Endothelial cell of umbilical vein (primary cell): ENCODE measurements around the gene IGSF9. TPM values are rescaled to one million over a fixed set of nuclear protein-coding genes. Genes with fewer than 3 reads are reported as not detected.

Source experiments
- BruUV-seq: library from RNA; stranded (reverse); fragments of 400-500 nt; replicated peaks from 2 replicates; lab custom pipeline; 2021; lab: Mats Ljungman, UMichigan
- CTCF ChIA-PET: fragments of 300-600, 350-600 bp; sonication (Branson Sonifier 250); formaldehyde crosslinking; loops from one replicate; lab custom pipeline; 2021; ENCODE audit warnings: antibody characterized with exemption, inconsistent platforms; lab: Charles Lee
- POLR2A ChIA-PET: fragments of 300-600, 350-600 bp; sonication (Branson Sonifier 250); formaldehyde crosslinking; loops from one replicate; lab custom pipeline; 2021; ENCODE audit warnings: antibody characterized with exemption, inconsistent platforms; lab: Charles Lee
- DNase-seq: peaks from one replicate; pipeline ENCODE4 v3.0.0-alpha.2; 2011; ENCODE audit warnings: low read depth, low spot score
- FAIRE-seq: peaks from 2 replicates; lab custom pipeline; 2011; peaks lifted over from hg19 to GRCh38; lab: Jason Lieb, UNC
- H2AFZ ChIP-seq: 2 replicates; pipeline ENCODE4 v1.6.0; 2012; ENCODE audit warnings: low read depth, low read length, control low read depth, inconsistent platforms
- H3K27ac ChIP-seq: 2 replicates; pipeline ENCODE4 v1.5.1; 2011; ENCODE audit warnings: low read depth, mild to moderate bottlenecking, control low read depth, low read length, moderate library complexity; ENCODE audit not compliant: insufficient read depth
- H3K27me3 ChIP-seq, 2 experiments: 2 replicates each; pipeline versions ENCODE4 v1.6.0 to v1.6.1; 2011; ENCODE audit warnings: low read length in 2 of 2, mixed read lengths in 1 of 2; ENCODE audit not compliant: control insufficient read depth in 2 of 2, insufficient read depth in 2 of 2
- H3K36me3 ChIP-seq, 2 experiments: 2 replicates in 1 of 2; 3 replicates in 1 of 2; pipeline ENCODE4 v1.5.1; 2011; ENCODE audit warnings: low read length in 2 of 2, mild to moderate bottlenecking in 1 of 2, moderate library complexity in 1 of 2; ENCODE audit not compliant: control insufficient read depth in 2 of 2, insufficient read depth in 2 of 2; ENCODE audit errors: extremely low read depth in 1 of 2
- H3K4me1 ChIP-seq: 3 replicates; pipeline ENCODE4 v1.5.1; 2011; ENCODE audit warnings: mild to moderate bottlenecking, low read length; ENCODE audit not compliant: control insufficient read depth, insufficient read depth; ENCODE audit errors: extremely low read depth
- H3K4me2 ChIP-seq: 2 replicates; pipeline ENCODE4 v1.6.1; 2011; ENCODE audit warnings: low read length, control low read depth, mixed read lengths; ENCODE audit not compliant: insufficient read depth
- H3K4me3 ChIP-seq, 3 experiments: fragments of 200-600 bp in 1 of 3; sonication (generic), shearing (Covaris generic) in 1 of 3; replicated peaks in 1 of 3; 2 replicates each; pipeline ENCODE4 v1.5.1; 2011 to 2016; ENCODE audit warnings: control low read depth in 3 of 3, low read length in 3 of 3, mild to moderate bottlenecking in 2 of 3, inconsistent platforms in 1 of 3, low read depth in 1 of 3, moderate library complexity in 1 of 3; ENCODE audit not compliant: insufficient read depth in 1 of 3
- H3K79me2 ChIP-seq: 2 replicates; pipeline ENCODE4 v1.6.0; 2012; ENCODE audit warnings: low read length, inconsistent platforms; ENCODE audit not compliant: control insufficient read depth, insufficient read depth
- H3K9ac ChIP-seq: replicated peaks from 2 replicates; pipeline ENCODE3; 2011; ENCODE audit warnings: low read length, control low read depth; ENCODE audit not compliant: insufficient read depth; ENCODE audit errors: extremely low read depth
- H3K9me1 ChIP-seq: replicated peaks from 3 replicates; pipeline ENCODE4 v1.6.0; 2011; ENCODE audit warnings: mild to moderate bottlenecking, low read length; ENCODE audit not compliant: control insufficient read depth, insufficient read depth; ENCODE audit errors: extremely low read depth
- H3K9me3 ChIP-seq: replicated peaks from 2 replicates; pipeline ENCODE4 v1.5.1; 2012; ENCODE audit warnings: low read length, inconsistent platforms; ENCODE audit not compliant: control insufficient read depth, insufficient read depth
- H4K20me1 ChIP-seq: replicated peaks from 2 replicates; pipeline ENCODE3; 2011; ENCODE audit warnings: mild to moderate bottlenecking, low read length; ENCODE audit not compliant: control insufficient read depth, insufficient read depth; ENCODE audit errors: extremely low read depth
- CTCF ChIP-seq, 2 donors: IDR thresholded peaks; 1 replicate in 1 of 2; 2 replicates in 1 of 2; pipeline ENCODE4 v1.5.1; 2011; ENCODE audit warnings: low read length in 2 of 2, mild to moderate bottlenecking in 2 of 2, moderate library complexity in 2 of 2, control low read depth in 1 of 2, inconsistent platforms in 1 of 2, low read depth in 1 of 2; ENCODE audit not compliant: insufficient read depth in 1 of 2; ENCODE audit errors: extremely low read depth in 1 of 2
- EZH2 ChIP-seq: IDR thresholded peaks from 2 replicates; pipeline ENCODE4 v1.6.1; 2012; ENCODE audit warnings: borderline replicate concordance, low read depth, mild to moderate bottlenecking, moderate library complexity, low read length, inconsistent platforms; ENCODE audit not compliant: severe bottlenecking
- FOS ChIP-seq: IDR thresholded peaks from 2 replicates; pipeline ENCODE4 v1.6.1; 2011; ENCODE audit warnings: mild to moderate bottlenecking, low read length, moderate library complexity, borderline replicate concordance; ENCODE audit not compliant: insufficient read depth
- GATA2 ChIP-seq: IDR thresholded peaks from 2 replicates; pipeline ENCODE4 v1.7.0; 2011; ENCODE audit warnings: low read depth, mild to moderate bottlenecking, moderate library complexity, mixed read lengths, low read length; ENCODE audit not compliant: insufficient read length, insufficient read depth
- JUN ChIP-seq: IDR thresholded peaks from 2 replicates; pipeline ENCODE4 v1.6.1; 2011; ENCODE audit warnings: borderline replicate concordance, low read depth; ENCODE audit not compliant: insufficient read length, insufficient read depth
- MYC ChIP-seq: IDR thresholded peaks from one replicate; pipeline ENCODE4 v1.6.1; 2011; ENCODE audit warnings: mild to moderate bottlenecking, low read depth, low read length
- POLR2A ChIP-seq: IDR thresholded peaks from 2 replicates; pipeline ENCODE4 v1.6.1; 2012; ENCODE audit warnings: low read depth, mild to moderate bottlenecking, control low read depth, low read length
- POLR2AphosphoS5 ChIP-seq: IDR thresholded peaks from 2 replicates; pipeline ENCODE4 v1.6.1; 2012; ENCODE audit warnings: low read depth, mild to moderate bottlenecking, control low read depth, low read length, moderate library complexity; ENCODE audit not compliant: insufficient read depth
- dilution Hi-C: fragments of 300-500 bp; cut with MboI; formaldehyde crosslinking; loops from one replicate; pipeline ENCODE4 v1.15.0; 2019; ENCODE audit warnings: low sequenced_read_pairs; ENCODE audit not compliant: extremely low pct_ligation_motif_present
- intact Hi-C: fragments of 100-400 bp; cut with micrococcal nuclease; formaldehyde crosslinking; loops from one replicate; pipeline ENCODE4 v1.10.0; 2022
- polyA plus RNA-seq, 4 experiments: library from polyadenylated mRNA; depleted of rRNA in 3 of 4; stranded (reverse) in 3 of 4; unstranded in 1 of 4; fragments of >200 nt; gene quantifications; 2 replicates each; pipeline versions ENCODE4 v1.2.1 to v1.2.3, GENCODE V29; 2011 to 2012; ENCODE audit warnings: missing spikeins in 1 of 4
- total RNA-seq: library from RNA; stranded (reverse); gene quantifications from 2 replicates; pipeline ENCODE4 v1.2.3, GENCODE V29; 2021
- TF ChIP-seq, protein P1 (sequence below): IDR thresholded peaks from 2 replicates; pipeline ENCODE4 v1.6.1; 2011; ENCODE audit not compliant: insufficient read depth, insufficient read length

Gene IGSF9
- total and polyA plus RNA-seq, 2 donors (not counting 3 experiments of a cell fraction or from before 2014, with no cell fraction given), result 0.15 TPM

DNA sequence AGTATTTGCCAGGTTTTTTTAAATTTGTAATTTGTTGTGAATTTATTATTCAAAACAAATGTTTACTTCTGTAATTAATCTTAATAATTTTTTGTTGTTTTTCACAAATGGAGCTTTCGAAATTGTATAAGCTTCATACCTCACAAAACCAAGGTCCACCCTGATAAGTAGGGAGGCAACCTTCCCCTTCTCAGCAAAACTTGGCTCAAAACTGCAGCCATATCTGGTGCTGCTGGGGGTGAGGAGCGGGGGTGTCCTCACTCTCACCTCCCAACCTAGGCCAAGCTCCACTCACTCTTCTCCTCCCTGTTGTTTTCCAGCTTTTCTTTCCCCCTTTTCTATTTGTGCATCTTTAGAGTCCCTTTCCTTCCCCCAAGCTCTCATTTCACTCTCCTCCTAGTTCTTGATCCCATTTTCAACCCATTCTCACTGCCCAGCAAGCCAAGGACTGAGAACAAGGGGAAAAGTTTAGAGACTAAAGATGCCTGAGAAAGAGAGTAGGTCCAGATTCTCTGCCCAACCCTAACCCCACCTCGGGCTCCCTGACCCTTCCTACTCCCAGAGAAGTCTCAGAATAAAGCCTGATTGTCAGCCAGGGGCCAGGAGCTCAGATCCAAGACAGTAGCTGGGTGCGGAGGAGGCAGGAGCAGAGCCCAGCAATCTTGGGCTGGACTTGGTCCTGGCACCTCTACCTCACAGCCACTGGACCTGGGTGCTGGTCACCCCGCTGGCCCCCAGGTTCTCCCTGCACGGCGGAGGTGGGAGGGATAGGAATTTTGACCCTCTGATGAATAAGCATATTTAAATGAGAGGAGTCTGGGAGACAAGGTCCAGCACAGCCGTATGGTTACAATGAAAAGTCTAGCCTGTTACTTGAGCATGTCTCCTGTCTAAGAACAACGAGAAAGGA, 37.1 kb downstream of the IGSF9 start:
- no peaks in the 10 kb centered on the region for H3K9me3 ChIP-seq
- peaks cover 20% of the 10 kb centered on the region for H3K4me1 ChIP-seq
- no peak overlapping the region for H3K9ac ChIP-seq
- FAIRE-seq, result no peak
- no peak overlapping the region for H3K4me3 ChIP-seq
- H4K20me1 ChIP-seq, result no peaks in the 10 kb centered on the region
- ChIA-PET CTCF (interaction anchor here (1.0 to 1.4 kb wide), 3 partner anchors 15 to 109 kb away, joined by 3 to 4 read pairs (median 3); no protein-coding TSS in a partner anchor), POLR2A (interaction anchor here (1.0 kb wide), 1 partner anchor 15 kb away, joined by 5 read pairs; no protein-coding TSS in a partner anchor)
- DNase-seq, result no peak
- no peaks in the 10 kb centered on the region for H3K36me3 ChIP-seq
- H3K27ac ChIP-seq, result no peak overlapping the region
- intact Hi-C loops (no loop called here), dilution Hi-C loops (no loop called here)
- BruUV-seq, result no TSS peak
- no peak overlapping the region for H2AFZ ChIP-seq
- no peak overlapping the region for H3K4me2 ChIP-seq
- no peak for TF ChIP-seq POLR2A
- TF ChIP-seq, protein P1, sequence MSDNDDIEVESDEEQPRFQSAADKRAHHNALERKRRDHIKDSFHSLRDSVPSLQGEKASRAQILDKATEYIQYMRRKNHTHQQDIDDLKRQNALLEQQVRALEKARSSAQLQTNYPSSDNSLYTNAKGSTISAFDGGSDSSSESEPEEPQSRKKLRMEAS, result no peak
- TF ChIP-seq FOS, result no peak
- TF ChIP-seq POLR2AphosphoS5, result no peak
- TF ChIP-seq MYC, result no peak
- TF ChIP-seq CTCF (IDR thresholded peaks at IDR 0.05; ENCODE audit: extremely low read depth in 1 of 2, insufficient read depth in 1 of 2, low read depth in 1 of 2, low read length in 2 of 2), result no peak
- TF ChIP-seq JUN, result no peak
- no peak for TF ChIP-seq EZH2
- no peak for TF ChIP-seq GATA2
- H3K27me3 ChIP-seq, result no peaks in the 10 kb centered on the region
- no peaks in the 10 kb centered on the region for H3K9me1 ChIP-seq
- H3K79me2 ChIP-seq, result no peaks in the 10 kb centered on the region
